Astrocyte (in vitro differentiated cells and primary cell): ENCODE measurements around the gene PTGES3L. TPM values are rescaled to one million over a fixed set of nuclear protein-coding genes. Genes with fewer than 3 reads are reported as not detected.

Experiments
- DNase-seq: peaks from one replicate; pipeline ENCODE4 v3.0.0-alpha.2; 2010; ENCODE audit warnings: low read depth
- FAIRE-seq: peaks from 2 replicates; lab custom pipeline; 2011; peaks lifted over from hg19 to GRCh38; lab: Jason Lieb, UNC
- H2AFZ ChIP-seq: 2 replicates; pipeline ENCODE4 v1.6.0; 2012; ENCODE audit warnings: low read depth, low read length, inconsistent platforms
- H3K27ac ChIP-seq: 2 replicates; pipeline ENCODE4 v1.5.1; 2011; ENCODE audit warnings: low read depth, low read length, inconsistent platforms
- H3K27me3 ChIP-seq: 2 replicates; pipeline ENCODE4 v1.6.0; 2011; ENCODE audit warnings: low read length, inconsistent platforms; ENCODE audit not compliant: insufficient read depth
- H3K36me3 ChIP-seq: 2 replicates; pipeline ENCODE4 v1.5.1; 2011; ENCODE audit warnings: low read length, inconsistent platforms; ENCODE audit not compliant: insufficient read depth
- H3K4me1 ChIP-seq: 2 replicates; pipeline ENCODE4 v1.5.1; 2011; ENCODE audit warnings: low read length, inconsistent platforms; ENCODE audit not compliant: insufficient read depth
- H3K4me2 ChIP-seq: 2 replicates; pipeline ENCODE4 v1.6.0; 2012; ENCODE audit warnings: low read length, inconsistent platforms
- H3K4me3 ChIP-seq: 2 replicates; pipeline ENCODE4 v1.5.1; 2011; ENCODE audit warnings: low read depth, mild to moderate bottlenecking, low read length, inconsistent platforms; ENCODE audit not compliant: insufficient read depth
- H3K79me2 ChIP-seq: 2 replicates; pipeline ENCODE4 v1.6.0; 2012; ENCODE audit warnings: mild to moderate bottlenecking, low read length, inconsistent platforms; ENCODE audit not compliant: insufficient read depth
- H3K9ac ChIP-seq: 2 replicates; pipeline ENCODE4 v1.6.0; 2012; ENCODE audit warnings: mild to moderate bottlenecking, low read length, inconsistent platforms
- H3K9me3 ChIP-seq: 2 replicates; pipeline ENCODE4 v1.5.1; 2012; ENCODE audit warnings: low read depth, mild to moderate bottlenecking, low read length, inconsistent platforms; ENCODE audit not compliant: insufficient read depth
- H4K20me1 ChIP-seq: 2 replicates; pipeline ENCODE4 v1.6.0; 2012; ENCODE audit warnings: low read length, inconsistent platforms; ENCODE audit not compliant: insufficient read depth
- H3K27ac Mint-ChIP-seq: one replicate; pipeline ENCODE4 v1.8.0; 2021; ENCODE audit warnings: mild to moderate bottlenecking, mixed read lengths; ENCODE audit not compliant: unreplicated experiment
- H3K27me3 Mint-ChIP-seq: one replicate; pipeline ENCODE4 v1.8.0; 2021; ENCODE audit warnings: low read depth, mixed read lengths; ENCODE audit not compliant: unreplicated experiment
- H3K36me3 Mint-ChIP-seq: one replicate; pipeline ENCODE4 v1.8.0; 2021; ENCODE audit warnings: low read depth, mixed read lengths; ENCODE audit not compliant: unreplicated experiment
- H3K4me1 Mint-ChIP-seq: one replicate; pipeline ENCODE4 v1.8.0; 2021; ENCODE audit warnings: low read depth, mixed read lengths; ENCODE audit not compliant: unreplicated experiment
- H3K4me3 Mint-ChIP-seq: one replicate; pipeline ENCODE4 v1.8.0; 2021; ENCODE audit warnings: mild to moderate bottlenecking, moderate library complexity, mixed read lengths; ENCODE audit not compliant: unreplicated experiment
- H3K9me3 Mint-ChIP-seq: one replicate; pipeline ENCODE4 v1.8.0; 2021; ENCODE audit warnings: mild to moderate bottlenecking, mixed read lengths; ENCODE audit not compliant: unreplicated experiment
- EZH2 ChIP-seq: IDR thresholded peaks from 2 replicates; pipeline ENCODE4 v1.6.1; 2012; ENCODE audit warnings: mild to moderate bottlenecking, low read length, inconsistent platforms; ENCODE audit not compliant: insufficient read depth
- total RNA-seq: library from RNA; stranded (reverse); gene quantifications from 2 replicates; pipeline ENCODE4 v1.2.1, GENCODE V29; 2021
- TF ChIP-seq, protein P1 (sequence below): IDR thresholded peaks from 2 replicates; pipeline ENCODE4 v1.5.1; 2011; ENCODE audit warnings: low read depth, mild to moderate bottlenecking, inconsistent platforms, low read length, moderate library complexity; ENCODE audit not compliant: insufficient read depth

The PTGES3L gene
- total RNA-seq, 1 donor from 2014 or later, result 5.1 TPM

DNA sequence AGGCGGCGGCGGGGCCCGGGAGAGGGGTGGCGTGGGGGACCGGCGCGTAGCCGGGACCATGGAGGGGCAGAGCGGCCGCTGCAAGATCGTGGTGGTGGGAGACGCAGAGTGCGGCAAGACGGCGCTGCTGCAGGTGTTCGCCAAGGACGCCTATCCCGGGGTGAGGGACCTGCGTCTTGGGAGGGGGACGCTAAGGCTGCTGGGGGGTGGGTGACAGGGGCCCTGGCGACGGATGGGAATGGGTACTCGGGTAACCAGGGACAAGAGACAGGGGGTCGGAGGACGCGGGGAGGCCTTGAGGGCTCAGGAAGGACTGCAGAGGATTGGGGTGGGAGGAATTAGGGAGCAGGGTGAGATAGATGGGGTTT, 45.4 kb upstream of the PTGES3L start:
- no peaks in the 10 kb centered on the region for H3K9me3 ChIP-seq
- H3K4me2 ChIP-seq, result peak overlapping the region; percentile 85
- H3K4me3 Mint-ChIP-seq, result peak overlapping the region; percentile 81
- H3K27ac ChIP-seq, result no peak overlapping the region
- H3K79me2 ChIP-seq, result peaks cover 17% of the 10 kb centered on the region
- peaks cover 2% of the 10 kb centered on the region for H3K4me1 Mint-ChIP-seq
- peaks cover 6% of the 10 kb centered on the region for H3K27me3 Mint-ChIP-seq
- peak overlapping the region; percentile 77 for H2AFZ ChIP-seq
- DNase-seq, result no peak
- H3K9ac ChIP-seq, result peak overlapping the region; percentile 61
- H3K4me1 ChIP-seq, result peaks cover 18% of the 10 kb centered on the region
- no peaks in the 10 kb centered on the region for H4K20me1 ChIP-seq
- TF ChIP-seq EZH2, result no peak
- TF ChIP-seq, protein P1, sequence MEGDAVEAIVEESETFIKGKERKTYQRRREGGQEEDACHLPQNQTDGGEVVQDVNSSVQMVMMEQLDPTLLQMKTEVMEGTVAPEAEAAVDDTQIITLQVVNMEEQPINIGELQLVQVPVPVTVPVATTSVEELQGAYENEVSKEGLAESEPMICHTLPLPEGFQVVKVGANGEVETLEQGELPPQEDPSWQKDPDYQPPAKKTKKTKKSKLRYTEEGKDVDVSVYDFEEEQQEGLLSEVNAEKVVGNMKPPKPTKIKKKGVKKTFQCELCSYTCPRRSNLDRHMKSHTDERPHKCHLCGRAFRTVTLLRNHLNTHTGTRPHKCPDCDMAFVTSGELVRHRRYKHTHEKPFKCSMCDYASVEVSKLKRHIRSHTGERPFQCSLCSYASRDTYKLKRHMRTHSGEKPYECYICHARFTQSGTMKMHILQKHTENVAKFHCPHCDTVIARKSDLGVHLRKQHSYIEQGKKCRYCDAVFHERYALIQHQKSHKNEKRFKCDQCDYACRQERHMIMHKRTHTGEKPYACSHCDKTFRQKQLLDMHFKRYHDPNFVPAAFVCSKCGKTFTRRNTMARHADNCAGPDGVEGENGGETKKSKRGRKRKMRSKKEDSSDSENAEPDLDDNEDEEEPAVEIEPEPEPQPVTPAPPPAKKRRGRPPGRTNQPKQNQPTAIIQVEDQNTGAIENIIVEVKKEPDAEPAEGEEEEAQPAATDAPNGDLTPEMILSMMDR, result no peak
- no peaks in the 10 kb centered on the region for H3K9me3 Mint-ChIP-seq
- no peaks in the 10 kb centered on the region for H3K27me3 ChIP-seq
- H3K36me3 ChIP-seq, result no peaks in the 10 kb centered on the region
- no peaks in the 10 kb centered on the region for H3K36me3 Mint-ChIP-seq
- peak overlapping the region; percentile 69 for H3K27ac Mint-ChIP-seq
- H3K4me3 ChIP-seq, result peak overlapping the region; percentile 46
- no peak for FAIRE-seq

DNA sequence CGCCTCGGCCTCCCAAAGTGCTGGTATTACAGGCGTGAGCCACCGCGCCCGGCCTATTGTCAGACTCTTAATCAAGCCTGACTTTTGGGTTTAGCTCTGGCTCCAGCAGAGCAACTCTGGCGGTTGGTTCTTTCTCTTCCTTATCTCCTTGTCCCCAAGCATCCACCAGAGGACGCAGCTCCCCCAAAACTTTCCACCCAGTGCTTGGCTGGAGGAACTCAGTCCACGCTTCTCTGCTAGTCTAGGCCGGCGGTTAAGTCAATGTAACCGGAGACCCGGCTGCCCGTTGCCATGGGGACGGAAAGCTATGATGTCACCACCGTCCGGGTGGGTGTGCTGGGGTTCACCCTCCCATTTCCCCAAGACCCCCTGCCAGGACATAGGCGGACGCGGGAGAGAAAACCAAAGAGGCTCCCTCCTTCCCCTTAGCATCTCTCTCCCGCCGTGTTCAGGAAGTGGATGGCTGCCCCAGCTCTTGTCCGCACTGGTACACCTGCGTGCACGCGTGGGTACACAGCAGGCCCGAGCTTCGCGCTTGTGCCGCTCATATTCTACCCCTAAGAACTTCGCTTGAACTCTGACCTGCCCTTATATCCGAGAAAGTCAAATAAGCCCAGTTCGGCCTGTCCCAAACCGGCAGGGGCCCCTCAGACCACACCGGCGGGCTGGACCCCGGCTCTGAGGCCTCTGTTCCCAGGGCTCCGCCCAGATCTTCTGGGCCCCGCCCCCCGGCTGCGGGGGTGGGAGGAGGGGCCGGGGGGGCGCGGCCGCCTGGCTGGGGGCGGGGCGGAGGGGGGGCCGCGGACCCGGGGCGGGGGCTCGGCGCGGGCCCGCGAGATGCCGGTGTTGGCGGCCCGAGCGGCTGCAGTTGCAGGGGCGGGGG, 44.8 kb upstream of the PTGES3L start, which contains the start of gene RND2:
RND2 (plus strand) TSS at position 825 of the 883 bp plus-strand sequence. CDS start 117 bp downstream, outside the sequence.
- DNase-seq (peak; percentile 90), FAIRE-seq (peak; percentile 70)
- Histone ChIP-seq H3K4me3 (peak within 1 kb of the TSS; percentile 91), H3K79me2 (peaks cover 23% of the 10 kb centered on the region), H4K20me1 (no peaks in the 10 kb centered on the region), H3K9me3 (no peaks in the 10 kb centered on the region), H3K4me1 (peaks cover 23% of the 10 kb centered on the region), H3K27ac (peak within 1 kb of the TSS; percentile 67), H3K36me3 (no peaks in the 10 kb centered on the region), H3K4me2 (peak within 1 kb of the TSS; percentile 100), H3K27me3 (no peaks in the 10 kb centered on the region), H2AFZ (peak within 1 kb of the TSS; percentile 98), H3K9ac (peak within 1 kb of the TSS; percentile 89)
- peaks cover 6% of the 10 kb centered on the region for H3K27me3 Mint-ChIP-seq
- no peaks in the 10 kb centered on the region for H3K36me3 Mint-ChIP-seq
- H3K27ac Mint-ChIP-seq, result peak within 1 kb of the TSS; percentile 70
- no peaks in the 10 kb centered on the region for H3K9me3 Mint-ChIP-seq
- TF ChIP-seq EZH2, result no peak
- TF ChIP-seq, protein P1, result peak; percentile 71
- H3K4me3 Mint-ChIP-seq, result peak within 1 kb of the TSS; percentile 84
- H3K4me1 Mint-ChIP-seq, result peaks cover 8% of the 10 kb centered on the region
